NCI-H146 (cell line): ENCODE data around the gene SNX15.

ENCODE experiments used
- DNase-seq: peaks from one replicate; lab custom pipeline; 2025; lab: John Stamatoyannopoulos, UW

SNX15 gene

DNA sequence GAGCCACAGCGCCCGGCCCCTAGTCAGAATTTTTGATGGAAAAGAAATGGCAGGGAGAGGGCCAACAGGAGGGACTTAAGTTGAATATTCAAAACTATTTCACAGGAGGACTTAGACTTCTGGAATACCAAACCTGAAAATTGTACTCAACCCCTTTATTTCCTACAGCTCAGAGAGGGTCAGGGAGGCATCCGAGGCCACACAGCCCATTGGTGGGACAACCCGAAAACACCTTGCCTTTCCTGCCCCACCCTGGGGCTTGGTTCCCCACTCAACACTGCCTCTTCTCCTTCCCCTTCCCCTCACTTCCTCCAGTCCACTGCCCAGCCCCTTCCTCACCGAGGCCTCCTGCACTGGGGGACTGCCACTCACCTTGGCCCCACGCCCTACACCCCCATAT is 29.8 kb downstream of the SNX15 start:
- DNase-seq: no peak

DNA sequence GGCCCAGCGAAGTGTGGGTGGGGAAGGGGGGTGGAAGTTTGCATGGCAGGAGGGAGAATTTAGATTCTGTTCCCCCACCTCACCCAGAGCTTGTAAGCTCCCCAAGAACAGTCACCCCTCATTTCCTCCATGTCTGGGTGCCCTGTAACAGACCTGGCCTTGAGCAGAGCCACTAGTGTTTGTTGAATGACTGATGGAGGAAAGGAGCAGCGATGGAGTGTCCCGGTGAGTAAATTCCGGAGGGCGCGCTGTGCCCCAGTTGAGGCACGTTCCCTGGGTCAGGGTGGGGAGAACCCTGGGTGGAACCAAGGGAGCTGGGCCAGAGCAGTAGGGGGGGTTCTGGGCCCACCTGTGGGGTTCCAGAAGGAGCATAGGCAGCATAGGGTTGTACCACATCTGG is 30.3 kb downstream of the SNX15 start:
- no peak for DNase-seq

DNA sequence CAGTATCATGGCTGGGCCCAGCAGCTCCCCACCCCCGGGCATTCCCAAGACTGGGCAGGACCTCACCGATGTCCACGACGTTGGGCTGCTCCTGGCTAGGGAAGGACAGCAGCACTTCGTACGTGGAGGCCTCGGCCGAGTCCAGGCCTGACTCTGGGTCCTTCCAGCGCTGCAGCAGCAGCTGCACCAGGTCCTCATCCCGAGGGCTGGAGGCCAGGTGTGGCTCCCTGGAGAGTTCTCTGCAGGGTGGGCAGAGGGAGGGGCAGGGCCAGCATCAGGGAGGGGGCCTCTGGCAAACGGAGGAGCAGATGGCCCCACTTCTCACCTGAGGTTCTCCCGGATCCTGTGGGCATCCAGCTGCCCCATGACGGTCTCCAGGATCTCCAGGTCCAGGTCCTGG is 30.8 kb downstream of the SNX15 start:
- peak; percentile 92 for DNase-seq

DNA sequence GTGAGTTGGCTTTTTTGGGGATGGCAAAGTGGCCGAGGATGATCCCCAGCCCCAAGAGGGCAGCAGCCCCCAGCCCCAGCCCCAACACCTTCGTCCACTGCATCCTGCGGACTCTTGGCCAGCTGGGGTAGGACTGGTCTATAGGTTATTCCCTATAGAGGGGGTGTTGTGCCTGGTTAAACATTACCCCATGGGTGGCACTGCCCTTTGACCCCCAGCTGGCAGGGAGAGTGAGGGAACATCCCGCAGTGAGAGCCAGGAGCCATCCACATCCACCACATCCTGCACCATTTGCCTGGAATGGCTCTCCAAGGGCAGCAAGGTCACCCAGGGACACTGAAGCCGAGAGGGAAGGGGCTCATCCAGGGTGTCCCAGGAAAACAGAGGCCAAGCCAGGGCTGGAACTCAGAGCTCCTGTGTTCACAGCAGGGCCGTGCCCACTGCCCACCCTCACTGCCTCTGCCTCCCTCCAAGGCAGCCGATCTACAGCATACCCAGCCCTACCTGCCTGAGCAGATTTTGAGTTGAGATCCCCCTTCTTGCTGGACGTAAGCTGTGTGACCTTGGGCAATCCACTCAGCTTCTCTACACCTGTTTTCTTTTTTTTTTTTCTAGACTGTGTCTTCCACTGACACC is 31.3 kb downstream of the SNX15 start, which contains the start of gene NAALADL1:
Gene NAALADL1 (minus strand): TSS at position 135 of the 636 bp plus-strand sequence. CDS start 32 bp downstream, at position 103.
- peak; percentile 75 for DNase-seq

DNA sequence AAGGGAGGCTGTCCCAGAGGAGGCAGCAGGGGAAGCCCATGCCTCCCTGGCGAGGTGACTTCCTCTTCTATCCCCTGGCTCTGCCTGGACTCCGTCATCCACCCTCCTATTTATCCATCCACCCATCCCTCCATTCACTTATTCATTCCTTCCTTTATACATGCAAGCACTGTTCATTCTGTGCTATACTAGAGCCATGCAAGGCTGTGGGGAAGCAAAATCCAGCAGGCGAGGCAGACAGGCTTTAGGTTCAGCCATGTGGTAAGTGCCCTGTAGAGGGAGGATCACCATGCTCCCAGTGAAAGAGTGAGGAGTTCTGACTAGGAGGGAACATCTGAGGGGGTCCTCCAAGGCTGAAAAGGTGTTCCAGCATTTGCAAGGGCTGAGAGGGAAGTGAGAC is 32.3 kb downstream of the SNX15 start:
- no peak for DNase-seq

DNA sequence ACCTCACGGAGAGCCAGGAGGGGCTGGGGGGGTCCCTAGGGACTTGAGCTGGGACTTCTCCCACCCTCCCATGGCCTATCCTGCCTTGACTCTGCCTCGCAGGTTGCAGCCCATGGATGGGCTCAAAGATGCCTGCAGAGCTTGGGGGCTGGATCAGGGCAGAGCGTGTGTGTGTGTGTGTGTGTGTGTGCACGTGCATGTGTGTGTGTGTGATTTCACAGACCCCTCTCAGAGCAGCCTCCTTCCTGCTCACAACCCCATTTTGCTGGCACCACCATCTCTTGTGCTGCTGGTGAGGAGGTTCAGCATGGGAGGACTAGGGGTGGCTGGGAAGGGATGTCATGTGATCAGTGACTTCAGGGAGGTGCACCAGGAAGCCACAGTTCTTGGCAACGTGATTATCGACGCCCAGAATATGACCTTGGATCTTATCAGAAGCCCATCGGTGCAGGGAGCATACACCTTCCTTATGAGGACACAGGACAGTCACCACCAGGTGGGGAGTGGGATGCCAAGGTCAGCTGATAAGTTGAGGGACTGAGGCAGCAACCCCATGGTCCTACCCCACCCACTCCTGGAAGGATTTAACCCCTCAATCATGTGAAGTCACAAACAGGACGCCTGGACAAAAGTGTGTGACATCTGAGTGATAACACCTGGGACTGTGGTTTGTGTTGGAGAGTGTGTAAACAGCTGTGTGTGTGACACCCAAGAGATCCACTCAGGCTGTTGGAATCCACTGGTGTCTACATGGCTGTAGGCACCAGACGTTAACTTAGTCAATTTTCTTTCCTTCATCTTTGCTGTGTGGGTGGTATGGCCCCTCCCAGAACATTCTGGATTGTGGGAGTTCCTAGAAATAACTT is 33.0 kb downstream of the SNX15 start:
- DNase-seq: no peak

DNA sequence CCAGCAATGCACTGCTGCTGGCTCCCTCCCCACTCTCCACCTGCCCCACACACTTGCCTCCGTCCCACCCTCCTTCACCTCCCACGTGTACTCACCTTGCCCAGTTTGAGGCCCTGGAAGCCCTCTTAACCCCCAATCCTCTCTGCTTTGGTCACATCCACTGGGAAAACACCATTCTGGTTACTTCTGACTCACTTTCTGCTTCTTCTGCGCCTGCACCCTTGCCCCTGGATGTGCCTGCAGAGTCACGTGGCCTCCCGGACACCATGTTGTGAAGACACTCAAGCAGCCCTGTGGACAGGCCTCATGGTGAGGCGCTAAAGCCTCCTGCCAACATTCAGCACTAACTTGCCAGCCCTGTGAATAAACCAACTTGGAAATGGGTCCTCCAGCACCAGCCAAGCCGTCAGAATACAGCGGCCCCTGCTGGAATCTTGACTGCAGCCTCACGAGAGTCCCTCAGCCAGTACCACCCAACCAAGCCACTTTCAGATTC is 33.7 kb downstream of the SNX15 start:
- no peak for DNase-seq

DNA sequence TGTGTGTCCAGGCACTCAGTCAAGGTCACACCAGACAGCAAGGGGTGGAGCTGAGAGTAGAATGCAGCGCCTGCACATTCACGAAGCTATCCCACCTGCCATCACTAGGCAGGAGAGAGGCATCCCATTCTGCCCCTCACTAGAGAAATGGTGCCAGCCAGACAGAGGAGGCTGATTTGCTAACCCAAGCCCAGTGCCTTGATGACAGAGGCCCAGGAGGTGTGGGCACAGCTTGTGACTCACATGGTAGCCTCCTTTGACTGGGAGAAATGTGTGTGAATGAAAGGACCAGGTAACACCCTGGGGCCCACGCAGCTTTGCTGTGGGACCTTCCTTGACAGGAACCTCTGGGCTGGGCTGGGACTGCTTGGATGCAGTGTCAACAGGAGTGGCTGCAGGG is 36.3 kb downstream of the SNX15 start:
- DNase-seq: no peak

DNA sequence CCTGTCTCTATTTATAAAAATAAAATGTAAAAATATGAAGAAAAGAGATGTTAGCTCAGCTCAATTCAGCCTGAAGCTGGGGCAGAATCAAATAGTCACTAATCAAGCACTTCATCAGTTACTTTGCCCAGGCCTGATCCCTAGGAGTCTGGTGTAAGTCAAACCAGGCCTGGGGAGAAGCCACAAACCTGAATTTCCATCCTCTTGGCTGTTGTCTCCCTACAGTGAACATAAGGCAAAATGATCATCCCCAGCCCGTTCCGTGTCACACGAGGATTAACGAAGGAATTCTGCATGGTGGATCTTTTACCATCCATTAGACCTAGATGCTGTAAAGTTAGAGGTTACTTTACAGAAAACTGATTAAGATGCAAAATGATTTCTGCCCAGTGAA is 37.6 kb downstream of the SNX15 start:
- DNase-seq: no peak

DNA sequence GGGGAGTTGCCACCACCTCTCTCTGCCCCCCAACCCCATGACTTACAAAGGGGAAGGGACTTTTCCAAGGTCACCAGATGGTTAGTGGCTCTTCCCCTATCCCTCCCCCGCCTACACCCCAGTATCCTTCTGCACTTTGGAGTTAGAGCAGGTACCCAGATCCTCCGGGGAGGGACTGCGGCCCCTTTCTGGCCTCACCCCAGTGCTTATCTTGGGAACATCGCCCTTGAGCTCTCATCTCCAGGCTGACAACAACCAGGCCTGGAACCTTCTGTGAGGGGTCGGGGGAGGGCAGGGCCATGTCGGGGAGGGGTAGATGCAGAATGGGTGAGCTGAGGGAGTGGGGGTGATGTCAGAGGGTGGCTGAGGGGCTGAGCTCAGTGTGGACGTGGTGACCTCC is 38.6 kb downstream of the SNX15 start:
- DNase-seq: no peak

DNA sequence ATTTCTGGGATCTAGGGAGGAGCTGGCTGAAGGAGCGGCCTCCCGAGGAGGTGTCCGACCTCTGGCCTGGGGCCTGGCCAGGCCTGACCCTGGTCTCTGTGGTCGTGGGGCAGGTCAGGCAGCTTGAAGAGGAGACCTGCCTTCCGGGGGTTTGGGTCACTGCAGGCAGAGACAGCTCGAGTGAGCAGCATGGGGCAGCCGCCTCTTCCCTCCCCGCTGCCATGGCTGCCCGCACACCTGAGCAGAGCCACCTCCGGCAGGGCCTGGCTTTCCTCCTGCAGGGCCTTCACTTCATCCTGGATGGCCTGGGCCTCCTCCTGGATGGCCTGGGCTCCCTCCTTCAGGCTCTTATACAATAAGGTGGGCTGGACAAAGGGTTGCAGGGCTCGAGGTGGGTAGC is 39.1 kb downstream of the SNX15 start:
- DNase-seq: peak; percentile 56

DNA sequence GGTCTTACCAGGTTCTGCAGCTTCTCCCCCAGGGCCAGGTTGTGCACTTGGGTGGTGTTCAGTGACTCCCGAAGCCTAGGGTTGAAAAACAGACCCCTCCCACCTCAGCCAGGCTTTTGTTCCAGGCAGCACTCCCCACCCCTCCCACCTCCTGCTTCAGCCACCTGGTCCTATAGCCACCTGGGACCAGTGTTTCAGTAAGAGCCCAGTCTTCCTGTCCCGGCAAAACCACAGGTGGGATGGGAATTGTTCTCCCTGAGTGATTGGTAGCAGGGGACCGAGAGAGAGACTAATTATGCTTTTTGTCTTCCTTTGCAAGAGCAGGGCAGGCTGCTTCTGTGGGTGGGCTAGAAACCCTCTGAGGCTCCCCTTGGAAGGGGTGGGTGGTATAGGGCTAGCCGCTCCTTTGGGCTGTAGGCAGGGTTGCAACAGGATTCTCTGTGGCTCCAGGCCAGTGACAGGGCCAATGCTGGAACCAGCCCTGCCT is 39.6 kb downstream of the SNX15 start:
- DNase-seq: peak; percentile 95

DNA sequence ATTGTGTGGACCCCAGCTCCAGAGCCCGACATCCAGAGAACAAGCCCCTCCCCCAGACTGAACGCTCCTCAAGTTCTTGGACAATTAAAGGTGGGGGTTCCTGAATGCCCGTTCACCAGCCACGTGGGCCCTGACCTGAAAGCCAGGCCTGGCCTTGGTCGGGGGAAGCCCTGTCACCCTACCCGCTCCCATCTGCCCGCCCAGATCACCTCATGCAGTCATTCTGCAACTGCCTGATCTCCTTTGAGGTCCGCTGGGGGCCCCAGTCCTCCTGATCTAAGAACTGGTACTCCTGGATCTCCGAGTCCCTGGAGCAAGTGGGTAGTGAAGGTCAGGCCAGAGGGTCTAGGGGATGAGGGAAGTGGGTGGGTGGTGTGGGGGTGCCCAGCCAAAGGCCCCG is 40.2 kb downstream of the SNX15 start:
- DNase-seq: no peak

DNA sequence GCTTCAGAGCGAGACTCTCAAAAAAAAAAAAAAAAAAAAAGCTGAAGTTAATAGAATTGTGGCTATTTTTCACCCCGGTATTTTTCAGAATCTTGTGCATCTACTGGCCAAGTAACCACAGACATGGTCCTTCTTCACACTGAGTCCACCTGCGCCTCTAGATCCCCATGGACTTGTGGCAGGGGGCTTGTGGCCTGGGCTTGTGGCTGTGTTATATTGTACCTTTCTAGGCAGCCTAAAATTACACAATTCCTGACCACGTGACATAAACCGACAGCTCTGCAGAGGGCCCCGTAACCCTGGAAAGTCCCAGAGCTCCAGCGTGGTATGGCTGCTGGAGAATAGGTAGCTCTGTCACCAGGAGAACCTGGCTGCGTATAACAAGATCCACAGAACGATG is 42.0 kb downstream of the SNX15 start:
- DNase-seq: no peak

DNA sequence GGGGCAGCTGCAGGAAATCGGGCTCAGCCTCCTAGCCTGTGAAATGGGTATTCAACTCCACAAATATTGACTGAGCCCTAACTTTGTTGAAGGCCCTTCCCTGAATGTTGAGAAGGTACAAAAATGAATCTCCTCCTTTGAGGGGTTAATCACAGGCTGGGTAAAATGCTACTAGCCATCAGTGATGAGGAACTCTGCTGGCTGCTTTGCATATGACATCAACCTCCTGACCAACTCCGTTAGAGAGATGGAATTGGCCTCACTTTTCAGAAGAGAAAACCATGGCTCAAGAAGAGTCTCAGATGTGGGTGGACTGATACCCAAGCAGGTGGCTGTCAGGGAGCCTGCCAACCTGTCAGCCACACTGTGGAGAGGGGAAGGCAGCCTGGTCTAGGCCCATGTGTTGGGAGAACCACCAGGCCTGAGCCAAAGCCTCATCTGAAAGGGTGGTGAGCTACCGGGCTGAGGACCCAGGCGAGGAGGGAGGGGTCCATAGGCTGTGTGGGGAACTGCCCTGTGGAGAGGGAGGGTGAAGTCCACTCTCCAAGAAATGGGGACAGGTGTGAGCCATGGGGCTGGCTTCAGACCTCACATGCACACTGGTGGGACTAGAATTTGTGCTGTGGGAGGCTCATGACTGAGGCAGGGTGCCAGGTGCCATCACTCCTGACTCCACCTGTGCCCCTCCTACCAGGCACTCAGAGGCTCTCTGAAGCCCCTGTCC is 44.8 kb downstream of the SNX15 start:
- no peak for DNase-seq

DNA sequence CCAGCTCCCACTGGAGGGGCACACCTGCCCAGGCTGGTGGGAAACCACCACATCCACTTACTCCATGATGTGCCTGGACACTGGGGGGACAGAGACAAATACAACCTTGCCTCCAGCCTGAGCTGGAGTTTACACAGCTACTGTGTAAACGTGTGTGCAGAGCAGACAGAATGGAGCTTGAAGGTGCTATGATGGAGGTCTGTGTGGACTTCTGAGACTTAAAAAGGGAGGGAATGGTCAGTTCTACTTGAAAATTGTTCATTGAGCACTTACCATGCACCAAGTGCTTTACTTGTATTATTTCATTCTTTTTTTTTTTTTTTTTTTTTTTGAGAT is 45.4 kb downstream of the SNX15 start:
- DNase-seq: no peak

DNA sequence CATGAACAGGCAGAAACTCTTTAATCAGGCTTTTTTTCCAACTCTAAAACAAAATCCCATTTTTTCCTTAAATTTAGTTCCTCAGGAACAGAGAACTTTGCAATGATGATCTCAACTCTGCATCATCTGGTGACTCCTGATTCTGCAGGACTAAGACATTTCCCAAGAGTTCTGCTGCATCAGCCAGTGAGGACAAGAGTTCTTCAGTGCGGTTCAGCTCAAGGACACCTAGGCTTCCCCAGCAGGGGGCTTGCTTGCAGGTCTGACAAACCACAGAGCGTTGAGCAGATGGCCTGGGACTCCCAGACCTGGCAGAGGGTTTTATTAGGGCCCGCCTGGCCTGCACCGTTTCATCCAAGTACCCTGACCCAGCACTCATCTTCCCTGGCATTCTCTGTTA is 50.2 kb downstream of the SNX15 start:
- DNase-seq: no peak

DNA sequence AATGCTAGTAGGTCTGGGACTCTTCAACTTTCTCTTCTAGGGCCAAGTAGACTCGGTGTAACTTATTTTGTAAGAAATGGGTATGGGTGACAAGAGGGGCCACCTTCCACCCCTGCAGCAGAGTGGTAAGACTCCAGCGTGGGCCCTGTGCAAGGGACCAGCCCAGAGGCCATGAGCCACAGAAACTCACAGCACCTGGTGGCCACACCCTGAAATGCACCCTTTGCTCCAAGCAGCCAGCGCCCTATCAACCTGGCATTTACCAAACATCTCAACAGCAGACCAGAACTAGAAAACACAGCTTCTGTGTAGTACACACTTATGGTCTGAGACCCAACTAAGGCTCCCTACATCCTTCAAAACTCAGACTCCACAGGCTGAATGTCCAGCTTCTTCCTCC is 50.9 kb downstream of the SNX15 start:
- DNase-seq: peak; percentile 38

DNA sequence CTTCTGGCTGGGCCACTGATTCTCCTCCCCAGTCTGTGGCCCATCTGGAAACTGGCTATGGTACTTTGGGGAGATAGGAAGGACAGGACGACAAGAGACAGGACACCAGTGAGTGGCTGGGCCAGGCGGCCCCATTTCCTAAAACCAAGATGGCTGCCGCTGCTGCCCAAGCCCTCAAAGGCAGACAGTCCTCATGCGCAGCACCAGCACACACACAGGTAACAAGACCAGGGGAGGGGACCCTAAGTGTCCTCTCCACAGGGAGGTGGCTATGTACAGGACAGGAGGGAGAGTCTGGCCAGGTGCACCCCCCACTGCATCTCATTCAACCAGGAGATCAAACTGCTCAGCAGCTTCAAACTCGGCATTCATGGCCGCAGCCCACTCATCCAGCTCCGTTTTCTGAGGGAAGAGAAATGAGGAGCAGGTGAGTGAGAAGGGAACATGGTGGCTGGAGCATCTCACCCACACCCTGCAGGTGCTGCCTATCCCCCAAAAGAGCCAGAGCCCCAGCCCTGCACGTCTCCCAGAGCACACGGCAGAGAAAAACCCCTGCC is 51.6 kb downstream of the SNX15 start:
- no peak for DNase-seq

DNA sequence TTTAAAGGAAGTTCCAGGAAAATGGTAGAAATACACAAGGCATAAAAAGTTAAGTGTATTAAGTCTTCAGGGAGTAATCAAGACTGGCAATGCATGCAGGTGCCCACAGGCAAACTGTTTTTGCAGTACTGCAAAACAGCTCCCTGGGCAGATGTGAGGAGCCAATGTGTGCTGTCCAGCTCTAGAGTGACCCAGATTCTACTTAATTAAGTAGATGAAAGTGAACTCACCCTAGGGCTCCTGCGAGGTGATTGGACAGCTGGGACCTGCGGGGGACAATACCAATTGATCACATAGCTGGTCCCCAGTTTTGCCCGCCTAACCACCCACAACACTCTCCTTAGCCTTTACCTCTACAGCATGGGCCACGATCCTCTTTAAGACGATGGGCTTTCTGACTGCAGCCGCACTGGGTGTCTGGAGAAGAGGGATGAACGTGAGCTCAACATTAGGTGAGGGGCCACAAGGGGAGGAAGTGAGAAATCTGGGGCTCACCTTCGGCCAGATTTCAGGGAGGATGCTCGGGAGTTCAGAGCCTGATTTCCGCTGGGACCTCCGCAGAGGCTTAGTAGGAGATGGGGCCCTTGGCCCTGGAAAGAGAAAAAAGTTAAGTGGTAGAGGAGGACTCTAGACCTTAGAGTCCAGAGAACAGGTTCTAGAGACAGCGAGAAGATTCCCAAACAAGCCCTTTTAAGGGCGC is 56.0 kb downstream of the SNX15 start:
- DNase-seq: peak; percentile 8

DNA sequence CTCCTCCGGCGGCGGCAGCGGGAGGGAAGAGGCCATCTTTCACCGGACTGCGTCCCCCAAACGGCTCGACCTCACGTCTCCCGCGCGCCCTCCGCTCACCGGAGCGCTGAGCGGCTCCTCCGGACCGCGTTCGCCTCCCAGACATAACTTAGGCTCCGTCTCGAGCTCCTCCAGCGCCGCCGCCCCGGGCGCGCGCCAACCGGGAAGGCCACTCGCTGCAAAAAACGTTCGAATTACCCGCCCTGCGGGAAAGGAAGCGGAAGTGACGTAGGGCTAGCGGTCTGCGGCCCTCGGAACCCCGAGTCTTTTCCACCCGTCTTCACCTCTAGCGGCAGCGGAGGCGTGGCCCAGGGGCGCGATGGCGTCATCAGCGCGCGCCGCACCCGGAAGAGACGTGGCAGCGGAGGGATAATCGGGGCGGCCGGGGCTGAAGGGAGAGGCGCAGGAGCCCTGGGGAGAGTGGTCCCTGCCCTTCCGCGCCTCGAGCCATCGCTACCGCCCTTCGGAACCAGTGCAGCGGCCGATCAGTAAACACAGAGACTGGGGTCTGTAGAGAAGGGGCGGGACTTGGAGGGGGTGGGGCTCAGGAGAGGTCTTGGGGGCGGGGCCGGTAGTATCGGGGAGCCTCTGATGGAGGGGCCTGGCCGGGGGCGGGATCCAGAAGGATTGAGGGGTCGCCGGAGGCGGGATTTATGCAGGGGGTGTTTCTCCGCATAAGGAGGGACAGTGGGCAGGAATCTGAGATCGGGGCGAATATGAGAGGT is 56.8 kb downstream of the SNX15 start, which contains the start of the genes CDCA5 and ZFPL1:
Gene CDCA5 (minus strand): TSS at position 207 of the 764 bp plus-strand sequence. CDS start 62 bp downstream, at position 145.
Gene ZFPL1 (plus strand): TSS at position 389 of the 764 bp plus-strand sequence. CDS start 477 bp downstream, outside the sequence.
- DNase-seq: peak; percentile 95
